ENCODE data around the gene RNF38.

DNA sequence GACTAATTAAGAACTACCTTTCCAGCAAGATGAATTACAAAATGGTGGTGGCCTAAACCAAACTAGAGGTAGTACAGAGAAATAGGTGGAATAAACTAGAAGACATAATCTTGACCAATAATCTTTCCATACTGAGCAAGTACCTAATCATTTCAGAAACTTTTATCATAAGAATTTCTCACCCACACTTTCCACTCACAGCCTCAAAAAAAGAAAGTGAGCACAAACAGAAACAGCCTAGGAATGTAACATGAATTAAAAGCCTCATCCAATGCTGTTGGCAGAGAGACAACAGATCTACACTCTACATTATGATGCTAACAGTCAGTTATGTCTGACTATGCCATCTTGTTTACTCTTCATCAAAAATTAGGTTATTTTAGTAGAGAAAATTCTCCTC, 1.3 kb downstream of the RNF38 start:
- TF ChIP-seq, protein P1, sequence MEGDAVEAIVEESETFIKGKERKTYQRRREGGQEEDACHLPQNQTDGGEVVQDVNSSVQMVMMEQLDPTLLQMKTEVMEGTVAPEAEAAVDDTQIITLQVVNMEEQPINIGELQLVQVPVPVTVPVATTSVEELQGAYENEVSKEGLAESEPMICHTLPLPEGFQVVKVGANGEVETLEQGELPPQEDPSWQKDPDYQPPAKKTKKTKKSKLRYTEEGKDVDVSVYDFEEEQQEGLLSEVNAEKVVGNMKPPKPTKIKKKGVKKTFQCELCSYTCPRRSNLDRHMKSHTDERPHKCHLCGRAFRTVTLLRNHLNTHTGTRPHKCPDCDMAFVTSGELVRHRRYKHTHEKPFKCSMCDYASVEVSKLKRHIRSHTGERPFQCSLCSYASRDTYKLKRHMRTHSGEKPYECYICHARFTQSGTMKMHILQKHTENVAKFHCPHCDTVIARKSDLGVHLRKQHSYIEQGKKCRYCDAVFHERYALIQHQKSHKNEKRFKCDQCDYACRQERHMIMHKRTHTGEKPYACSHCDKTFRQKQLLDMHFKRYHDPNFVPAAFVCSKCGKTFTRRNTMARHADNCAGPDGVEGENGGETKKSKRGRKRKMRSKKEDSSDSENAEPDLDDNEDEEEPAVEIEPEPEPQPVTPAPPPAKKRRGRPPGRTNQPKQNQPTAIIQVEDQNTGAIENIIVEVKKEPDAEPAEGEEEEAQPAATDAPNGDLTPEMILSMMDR (IDR thresholded peaks at IDR 0.05): no peak
- TF ChIP-seq POLR2A (IDR thresholded peaks at IDR 0.05): no peak
- no peak for TF ChIP-seq POLR2AphosphoS5 (IDR thresholded peaks at IDR 0.05)
